Peyer's patch (tissue), 4 donors: ENCODE data around the gene KAZN.

Source experiments
- POLR2A ChIP-seq, 2 donors: fragments of 450-650 bp; IDR thresholded peaks; one replicate each; pipeline ENCODE4 v1.5.1; 2017; ENCODE audit warnings: antibody characterized with exemption in 2 of 2, mild to moderate bottlenecking in 2 of 2, moderate library complexity in 2 of 2
- TF ChIP-seq, protein P1 (sequence below), 6 experiments: fragments of 450-650 bp in 4 of 6; fragments of 200-600 bp in 2 of 6; sonication (generic) in 1 of 6; IDR thresholded peaks; one replicate each; pipeline ENCODE4 v1.5.1; 2017 to 2019; ENCODE audit warnings: antibody characterized with exemption in 6 of 6, mild to moderate bottlenecking in 3 of 6, moderate library complexity in 1 of 6

DNA sequence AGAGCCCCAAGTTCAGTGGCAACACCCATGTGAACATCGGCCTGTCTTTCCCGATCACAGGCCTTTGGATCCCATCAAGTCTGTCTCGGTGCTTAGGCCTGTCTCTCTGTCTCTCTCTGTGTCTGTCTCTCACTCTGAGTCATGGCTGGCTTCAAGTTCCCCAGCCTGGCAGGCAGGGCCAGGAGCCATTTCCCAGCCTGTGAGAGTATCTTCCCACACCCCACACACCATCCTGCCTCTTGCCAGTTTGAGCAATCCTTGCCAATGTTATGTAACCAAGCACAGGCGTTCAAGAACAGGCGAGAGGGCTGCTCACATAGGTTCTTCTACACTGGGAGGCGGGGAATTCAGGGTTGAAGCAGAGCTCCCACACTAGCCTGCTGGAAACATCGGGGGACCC, 485.1 kb downstream of the KAZN start:
- TF ChIP-seq, protein P1, sequence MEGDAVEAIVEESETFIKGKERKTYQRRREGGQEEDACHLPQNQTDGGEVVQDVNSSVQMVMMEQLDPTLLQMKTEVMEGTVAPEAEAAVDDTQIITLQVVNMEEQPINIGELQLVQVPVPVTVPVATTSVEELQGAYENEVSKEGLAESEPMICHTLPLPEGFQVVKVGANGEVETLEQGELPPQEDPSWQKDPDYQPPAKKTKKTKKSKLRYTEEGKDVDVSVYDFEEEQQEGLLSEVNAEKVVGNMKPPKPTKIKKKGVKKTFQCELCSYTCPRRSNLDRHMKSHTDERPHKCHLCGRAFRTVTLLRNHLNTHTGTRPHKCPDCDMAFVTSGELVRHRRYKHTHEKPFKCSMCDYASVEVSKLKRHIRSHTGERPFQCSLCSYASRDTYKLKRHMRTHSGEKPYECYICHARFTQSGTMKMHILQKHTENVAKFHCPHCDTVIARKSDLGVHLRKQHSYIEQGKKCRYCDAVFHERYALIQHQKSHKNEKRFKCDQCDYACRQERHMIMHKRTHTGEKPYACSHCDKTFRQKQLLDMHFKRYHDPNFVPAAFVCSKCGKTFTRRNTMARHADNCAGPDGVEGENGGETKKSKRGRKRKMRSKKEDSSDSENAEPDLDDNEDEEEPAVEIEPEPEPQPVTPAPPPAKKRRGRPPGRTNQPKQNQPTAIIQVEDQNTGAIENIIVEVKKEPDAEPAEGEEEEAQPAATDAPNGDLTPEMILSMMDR (IDR thresholded peaks at IDR 0.05): no peak
- no peak for TF ChIP-seq POLR2A (IDR thresholded peaks at IDR 0.05)
